ENCODE results near the gene CRX. TPM values are rescaled to one million over a fixed set of nuclear protein-coding genes. Genes with fewer than 3 reads are reported as not detected.
"Not testable (repeated sequence)": the region's sequence is repeated elsewhere in the genome, so short reads cannot be mapped to it uniquely, and the experiment has no call there.

CRX gene
- total RNA-seq, 1 experiment from 2014 or later, result 0.13 TPM

DNA sequence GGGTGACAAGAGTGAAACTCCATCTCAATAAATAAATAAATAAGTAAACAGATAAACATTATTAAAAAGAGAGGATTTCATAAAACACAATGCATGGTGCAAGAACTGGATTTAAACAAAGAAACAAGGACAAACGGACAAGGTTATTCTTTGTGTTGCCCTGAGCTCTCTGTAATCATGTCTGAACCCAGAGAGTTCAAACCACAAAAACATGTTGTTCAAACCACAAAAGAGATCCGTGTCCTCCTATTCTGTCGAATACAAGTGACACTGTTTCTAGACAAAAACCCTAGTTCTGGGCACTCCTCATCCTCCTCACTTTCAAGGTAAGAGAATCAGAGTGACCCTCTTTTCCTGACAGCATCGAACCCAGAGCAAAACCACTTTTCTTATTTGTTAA is 32.7 kb downstream of the CRX start:
- Mint-ChIP-seq H3K27ac (no peak overlapping the region), H3K4me1 (peaks cover 24 to 25% of the 10 kb centered on the region in 2 experiments), H3K9me3 (no peaks in the 10 kb centered on the region; a peak in 1 of 5 replicates), H3K27me3 (ENCODE audit: low read depth) (peaks cover 8% of the 10 kb centered on the region), H3K4me3 (no peak overlapping the region), H3K36me3 (ENCODE audit: insufficient read depth in 1 of 3, low read depth in 3 of 3) (no peaks in the 10 kb centered on the region)
- H4K20me1 ChIP-seq (ENCODE audit: control insufficient read depth, insufficient read depth, insufficient read length), result no peaks in the 10 kb centered on the region
- no peak overlapping the region for H2BK12ac ChIP-seq (ENCODE audit: insufficient read length, low read depth, low read length)
- no peak overlapping the region for H3T11ph ChIP-seq (ENCODE audit: low read length)
- no peaks in the 10 kb centered on the region; the same call in 1 of the 2 replicates for H3K4me1 ChIP-seq (ENCODE audit: insufficient read depth, low read length)
- no peak overlapping the region for H3K4me2 ChIP-seq (ENCODE audit: insufficient read depth, insufficient read length, low read length)
- H3K79me2 ChIP-seq (ENCODE audit: insufficient read depth, low read length), result no peaks in the 10 kb centered on the region
- no peak overlapping the region for H3K56ac ChIP-seq (ENCODE audit: insufficient read length, low read depth, low read length)
- H3K9ac ChIP-seq (ENCODE audit: extremely low read depth, insufficient read length, low read length), result no peak overlapping the region
- no peak overlapping the region for H3K4ac ChIP-seq (ENCODE audit: low read depth, low read length)
- H2AK5ac ChIP-seq (ENCODE audit: insufficient read length, low read length), result no peak overlapping the region
- no peaks in the 10 kb centered on the region for H3K9me3 ChIP-seq (ENCODE audit: control insufficient read depth, low read depth, low read length)
- H2BK120ac ChIP-seq (ENCODE audit: low read depth, low read length, poor library complexity, severe bottlenecking), result no peak overlapping the region
- no peaks in the 10 kb centered on the region for H3K23me2 ChIP-seq (ENCODE audit: insufficient read length, low read depth, low read length, poor library complexity, severe bottlenecking)
- no peak for DNase-seq
- H4K5ac ChIP-seq (ENCODE audit: insufficient read length, low read depth, low read length), result no peak overlapping the region
- no peak overlapping the region for H3K27ac ChIP-seq (ENCODE audit: insufficient read length, low read depth, low read length)
- H2BK5ac ChIP-seq (ENCODE audit: insufficient read length, low read length), result no peak overlapping the region
- no peak overlapping the region for H4K91ac ChIP-seq (ENCODE audit: insufficient read length, low read depth, low read length)
- no peak overlapping the region for H3K23ac ChIP-seq (ENCODE audit: insufficient read length, low read depth, low read length)
- no peak overlapping the region for H3K18ac ChIP-seq (ENCODE audit: insufficient read length, low read depth, low read length)
- H2BK15ac ChIP-seq (ENCODE audit: low read depth, low read length), result no peak overlapping the region
- H3K79me1 ChIP-seq (ENCODE audit: insufficient read depth, low read depth, low read length, poor library complexity, severe bottlenecking), result no peaks in the 10 kb centered on the region
- no peak overlapping the region for H3K14ac ChIP-seq (ENCODE audit: insufficient read depth, low read length)
- H3K27me3 ChIP-seq (ENCODE audit: insufficient read depth, low read length), result no peaks in the 10 kb centered on the region
- no CpG with 5 or more reads among the region's 4 CpGs for WGBS (ENCODE audit: extremely low coverage, insufficient read length, low lambda C conversion rate)
- no peak overlapping the region for H4K8ac ChIP-seq (replicated peaks; ENCODE audit: insufficient read length, low read depth, low read length)
- TF ChIP-seq, protein P1, sequence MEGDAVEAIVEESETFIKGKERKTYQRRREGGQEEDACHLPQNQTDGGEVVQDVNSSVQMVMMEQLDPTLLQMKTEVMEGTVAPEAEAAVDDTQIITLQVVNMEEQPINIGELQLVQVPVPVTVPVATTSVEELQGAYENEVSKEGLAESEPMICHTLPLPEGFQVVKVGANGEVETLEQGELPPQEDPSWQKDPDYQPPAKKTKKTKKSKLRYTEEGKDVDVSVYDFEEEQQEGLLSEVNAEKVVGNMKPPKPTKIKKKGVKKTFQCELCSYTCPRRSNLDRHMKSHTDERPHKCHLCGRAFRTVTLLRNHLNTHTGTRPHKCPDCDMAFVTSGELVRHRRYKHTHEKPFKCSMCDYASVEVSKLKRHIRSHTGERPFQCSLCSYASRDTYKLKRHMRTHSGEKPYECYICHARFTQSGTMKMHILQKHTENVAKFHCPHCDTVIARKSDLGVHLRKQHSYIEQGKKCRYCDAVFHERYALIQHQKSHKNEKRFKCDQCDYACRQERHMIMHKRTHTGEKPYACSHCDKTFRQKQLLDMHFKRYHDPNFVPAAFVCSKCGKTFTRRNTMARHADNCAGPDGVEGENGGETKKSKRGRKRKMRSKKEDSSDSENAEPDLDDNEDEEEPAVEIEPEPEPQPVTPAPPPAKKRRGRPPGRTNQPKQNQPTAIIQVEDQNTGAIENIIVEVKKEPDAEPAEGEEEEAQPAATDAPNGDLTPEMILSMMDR (conservative IDR thresholded peaks at IDR 0.05), result no peak
- no peak overlapping the region for H2BK20ac ChIP-seq (ENCODE audit: low read depth, low read length, poor library complexity, severe bottlenecking)
- no peak overlapping the region for H2AFZ ChIP-seq (ENCODE audit: low read length)

DNA sequence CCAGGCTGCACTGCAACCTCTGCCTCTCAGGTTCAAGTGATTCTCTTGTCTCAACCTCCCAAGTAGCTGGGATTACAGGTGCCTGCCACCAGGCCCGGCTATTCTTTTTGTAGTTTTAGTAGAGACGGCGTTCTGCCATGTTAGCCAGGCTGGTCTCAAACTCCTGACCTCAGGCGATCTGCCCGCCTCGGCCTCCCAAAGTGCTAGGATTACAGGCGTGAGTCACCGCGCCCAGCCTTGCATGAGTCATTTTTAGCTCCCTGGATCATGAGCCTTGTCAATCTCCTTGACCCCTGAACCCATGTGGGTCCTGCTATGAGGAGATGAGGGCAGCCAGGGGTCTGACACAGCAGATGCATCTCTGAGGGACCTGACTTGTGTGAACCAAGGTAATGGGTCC is 36.5 kb downstream of the CRX start:
- H3K4me2 ChIP-seq (ENCODE audit: insufficient read depth, insufficient read length, low read length); H3K56ac ChIP-seq (ENCODE audit: insufficient read length, low read depth, low read length); H3K79me1 ChIP-seq (ENCODE audit: insufficient read depth, low read depth, low read length, poor library complexity, severe bottlenecking); H3K4ac ChIP-seq (ENCODE audit: low read depth, low read length); H4K91ac ChIP-seq (ENCODE audit: insufficient read length, low read depth, low read length); H2BK20ac ChIP-seq (ENCODE audit: low read depth, low read length, poor library complexity, severe bottlenecking); H3K9me3 ChIP-seq (ENCODE audit: control insufficient read depth, low read depth, low read length); H4K5ac ChIP-seq (ENCODE audit: insufficient read length, low read depth, low read length); DNase-seq; H4K20me1 ChIP-seq (ENCODE audit: control insufficient read depth, insufficient read depth, insufficient read length); H3K4me1 ChIP-seq (ENCODE audit: insufficient read depth, low read length); H3K36me3 Mint-ChIP-seq (ENCODE audit: insufficient read depth in 1 of 3, low read depth in 3 of 3); H3K23ac ChIP-seq (ENCODE audit: insufficient read length, low read depth, low read length); H2AFZ ChIP-seq (ENCODE audit: low read length); H3K23me2 ChIP-seq (ENCODE audit: insufficient read length, low read depth, low read length, poor library complexity, severe bottlenecking); H3T11ph ChIP-seq (ENCODE audit: low read length); H4K8ac ChIP-seq (replicated peaks; ENCODE audit: insufficient read length, low read depth, low read length); H3K18ac ChIP-seq (ENCODE audit: insufficient read length, low read depth, low read length); H2BK15ac ChIP-seq (ENCODE audit: low read depth, low read length); H2BK12ac ChIP-seq (ENCODE audit: insufficient read length, low read depth, low read length); H3K14ac ChIP-seq (ENCODE audit: insufficient read depth, low read length); H3K4me1 Mint-ChIP-seq; H2AK5ac ChIP-seq (ENCODE audit: insufficient read length, low read length); H3K4me3 Mint-ChIP-seq; H3K27ac ChIP-seq (ENCODE audit: insufficient read length, low read depth, low read length); H2BK5ac ChIP-seq (ENCODE audit: insufficient read length, low read length); H3K9ac ChIP-seq (ENCODE audit: extremely low read depth, insufficient read length, low read length); H2BK120ac ChIP-seq (ENCODE audit: low read depth, low read length, poor library complexity, severe bottlenecking); H3K79me2 ChIP-seq (ENCODE audit: insufficient read depth, low read length); H3K27me3 Mint-ChIP-seq (ENCODE audit: low read depth); H3K9me3 Mint-ChIP-seq; H3K27me3 ChIP-seq (ENCODE audit: insufficient read depth, low read length): not testable (repeated sequence)
- no CpG with 5 or more reads among the region's 9 CpGs for WGBS (ENCODE audit: extremely low coverage, insufficient read length, low lambda C conversion rate)
- H3K27ac Mint-ChIP-seq, result peak overlapping the region in 2 of 3 experiments; percentile 77 to 79; a peak in 4 of 7 replicates
